IMR-90 (cell line): ENCODE data around the gene FBXL7. TPM values are rescaled to one million over a fixed set of nuclear protein-coding genes. Genes with fewer than 3 reads are reported as not detected.
A peak's percentile ranks its signal among the peaks of the same experiment; 100 is the strongest.

ENCODE experiments used
- ATAC-seq: fragments of 200-7000 bp; cut with Tn5 transposase; 2 replicates; pipeline ENCODE4 v1.9.1; 2020; ENCODE audit warnings: low read depth, mild to moderate bottlenecking, moderate library complexity
- BruUV-seq: library from RNA; stranded (reverse); fragments of 400-500 nt; replicated peaks from 2 replicates; lab custom pipeline; 2021; lab: Mats Ljungman, UMichigan
- CTCF ChIA-PET: fragments of 300-600 bp; formaldehyde crosslinking; extraction: SDS; loops from one replicate; lab custom pipeline; 2021; ENCODE audit warnings: antibody characterized with exemption; lab: Yijun Ruan, JAX
- POLR2A ChIA-PET: fragments of 300-600 bp; sonication (Branson Sonifier 250); formaldehyde crosslinking; loops from one replicate; lab custom pipeline; 2022; ENCODE audit warnings: antibody characterized with exemption; ENCODE audit not compliant: unreplicated experiment; lab: Charles Lee
- DNase-seq: peaks from one replicate; pipeline ENCODE4 v3.0.0; 2013
- H2AFZ ChIP-seq: replicated peaks from 2 replicates; pipeline ENCODE3; 2013; ENCODE audit warnings: low read length, mild to moderate bottlenecking; ENCODE audit not compliant: poor library complexity
- H2AK5ac ChIP-seq: 2 replicates; pipeline ENCODE4 v1.6.1; 2013; ENCODE audit warnings: low read depth, low read length, inconsistent platforms
- H2AK9ac ChIP-seq: replicated peaks from 2 replicates; pipeline ENCODE3; 2013; ENCODE audit warnings: mild to moderate bottlenecking, low read depth, low read length, moderate library complexity; ENCODE audit not compliant: poor library complexity
- H2BK120ac ChIP-seq: 2 replicates; pipeline ENCODE4 v1.6.1; 2013; ENCODE audit warnings: low read depth, low read length, inconsistent platforms
- H2BK15ac ChIP-seq: 3 replicates; pipeline ENCODE4 v1.6.1; 2013; ENCODE audit warnings: low read depth, low read length, inconsistent platforms
- H2BK20ac ChIP-seq: 2 replicates; pipeline ENCODE4 v1.6.1; 2013; ENCODE audit warnings: low read depth, mild to moderate bottlenecking, inconsistent platforms, low read length, moderate library complexity
- H2BK5ac ChIP-seq: 2 replicates; pipeline ENCODE4 v1.6.1; 2013; ENCODE audit warnings: mild to moderate bottlenecking, low read depth, low read length, inconsistent platforms; ENCODE audit not compliant: poor library complexity, severe bottlenecking
- H3K14ac ChIP-seq: replicated peaks from 2 replicates; pipeline ENCODE4 v1.6.1; 2013; ENCODE audit warnings: low read depth, low read length, inconsistent platforms
- H3K18ac ChIP-seq: 2 replicates; pipeline ENCODE4 v1.6.1; 2013; ENCODE audit warnings: low read depth, low read length, control low read depth
- H3K23ac ChIP-seq: 2 replicates; pipeline ENCODE4 v1.6.1; 2013; ENCODE audit warnings: low read depth, low read length, inconsistent platforms
- H3K27ac ChIP-seq: 2 replicates; pipeline ENCODE4 v1.5.1; 2013; ENCODE audit warnings: mild to moderate bottlenecking, control low read depth, low read length; ENCODE audit not compliant: insufficient read depth
- H3K27me3 ChIP-seq: 2 replicates; pipeline ENCODE4 v1.6.1; 2013; ENCODE audit warnings: low read length; ENCODE audit not compliant: control insufficient read depth, insufficient read depth
- H3K36me3 ChIP-seq: 2 replicates; pipeline ENCODE4 v1.6.1; 2013; ENCODE audit warnings: low read length, mixed read lengths; ENCODE audit not compliant: control insufficient read depth, insufficient read depth
- H3K4ac ChIP-seq: 2 replicates; pipeline ENCODE4 v1.6.1; 2013; ENCODE audit warnings: low read depth, low read length, inconsistent platforms
- H3K4me1 ChIP-seq: 2 replicates; pipeline ENCODE4 v1.6.1; 2013; ENCODE audit warnings: low read length, mixed read lengths; ENCODE audit not compliant: control insufficient read depth, insufficient read depth
- H3K4me2 ChIP-seq: 2 replicates; pipeline ENCODE4 v1.6.1; 2013; ENCODE audit warnings: low read depth, mild to moderate bottlenecking, control low read depth, low read length, moderate library complexity
- H3K4me3 ChIP-seq: 2 replicates; pipeline ENCODE4 v1.5.1; 2013; ENCODE audit warnings: low read depth, mild to moderate bottlenecking, control low read depth, low read length, moderate library complexity; ENCODE audit not compliant: insufficient read depth
- H3K56ac ChIP-seq: 2 replicates; pipeline ENCODE4 v1.6.1; 2013; ENCODE audit warnings: low read length, inconsistent platforms; ENCODE audit not compliant: insufficient read depth; ENCODE audit errors: extremely low read depth
- H3K79me1 ChIP-seq, 2 experiments: 2 replicates each; pipeline ENCODE4 v1.6.1; 2013; ENCODE audit warnings: low read length in 2 of 2, inconsistent platforms in 1 of 2, low read depth in 1 of 2
- H3K9ac ChIP-seq: 2 replicates; pipeline ENCODE4 v1.6.1; 2013; ENCODE audit warnings: low read depth, low read length, control low read depth
- H3K9me1 ChIP-seq: 2 replicates; pipeline ENCODE4 v1.6.1; 2013; ENCODE audit warnings: low read length, inconsistent platforms; ENCODE audit not compliant: insufficient read depth
- H3K9me3 ChIP-seq: 2 replicates; pipeline ENCODE4 v1.6.1; 2013; ENCODE audit warnings: low read length; ENCODE audit not compliant: control insufficient read depth, insufficient read depth
- H4K20me1 ChIP-seq: 2 replicates; pipeline ENCODE4 v1.6.1; 2013; ENCODE audit warnings: low read length, inconsistent platforms; ENCODE audit not compliant: insufficient read depth
- H4K5ac ChIP-seq: 2 replicates; pipeline ENCODE4 v1.6.1; 2013; ENCODE audit warnings: mild to moderate bottlenecking, low read depth, low read length, control low read depth
- H4K8ac ChIP-seq, 2 experiments: 2 replicates each; pipeline ENCODE4 v1.6.1; 2013; ENCODE audit warnings: low read depth in 2 of 2, low read length in 2 of 2, control low read depth in 1 of 2, inconsistent platforms in 1 of 2
- H4K91ac ChIP-seq: 2 replicates; pipeline ENCODE4 v1.6.1; 2013; ENCODE audit warnings: low read depth, low read length, inconsistent platforms; ENCODE audit not compliant: insufficient read depth
- BHLHE40 ChIP-seq: fragments of 150-350 bp; IDR thresholded peaks from 2 replicates; pipeline ENCODE4 v1.6.1; 2016; ENCODE audit warnings: mild to moderate bottlenecking, low read depth, low read length
- FOS ChIP-seq: fragments of 150-350 bp; IDR thresholded peaks from 2 replicates; pipeline ENCODE4 v1.6.1; 2016; ENCODE audit warnings: low read depth, low read length
- MAFK ChIP-seq: IDR thresholded peaks from 2 replicates; pipeline ENCODE4 v1.6.1; 2012; ENCODE audit warnings: low read depth, low read length, improper control_type of control experiment
- MAZ ChIP-seq: IDR thresholded peaks from 2 replicates; pipeline ENCODE4 v1.6.1; 2012; ENCODE audit warnings: low read depth, mild to moderate bottlenecking, low read length, improper control_type of control experiment, moderate library complexity, borderline replicate concordance
- MXI1 ChIP-seq: IDR thresholded peaks from 2 replicates; pipeline ENCODE4 v1.6.1; 2012; ENCODE audit warnings: low read depth, mild to moderate bottlenecking, low read length, moderate library complexity, borderline replicate concordance
- RAD21 ChIP-seq: IDR thresholded peaks from 2 replicates; pipeline ENCODE4 v1.6.1; 2012; ENCODE audit warnings: low read length, improper control_type of control experiment
- WGBS, 2 experiments: methylation state at CpG; one replicate each; pipeline versions ENCODE4 v1.1.5 to v1.1.7; 2013; ENCODE audit warnings: missing lambda C conversion rate in 2 of 2; ENCODE audit not compliant: insufficient read length in 1 of 2; ENCODE audit errors: extremely low coverage in 2 of 2; 5-methylcytosine and 5-hydroxymethylcytosine counted together
- dilution Hi-C: fragments of 300-500 bp; cut with HindIII; formaldehyde crosslinking; loops from one replicate; pipeline ENCODE4 v1.14.3; 2018; ENCODE audit warnings: low sequenced_read_pairs; ENCODE audit not compliant: unreplicated experiment
- in situ Hi-C: fragments of 300-500 bp; cut with MboI; formaldehyde crosslinking; loops from 3 replicates; pipeline ENCODE4 v1.14.3; 2019; ENCODE audit warnings: low sequenced_read_pairs, inconsistent platforms, mixed read lengths
- intact Hi-C: fragments of 100-400 bp; cut with micrococcal nuclease; formaldehyde crosslinking; loops from 2 replicates; pipeline ENCODE4 v1.10.0; 2022
- polyA plus RNA-seq, 3 experiments: library from polyadenylated mRNA; depleted of rRNA; stranded (reverse); fragments of >200 nt; gene quantifications; 2 replicates each; pipeline ENCODE4 v1.2.3, GENCODE V29; 2012; ENCODE audit warnings: low replicate concordance in 1 of 3
- total RNA-seq: library from RNA; depleted of rRNA; stranded (reverse); fragments of >200 nt; gene quantifications from 2 replicates; pipeline ENCODE4 v1.2.3, GENCODE V29; 2012
- TF ChIP-seq, protein P1 (sequence below): fragments of 150-350 bp; IDR thresholded peaks from 2 replicates; pipeline ENCODE4 v1.6.1; 2017; ENCODE audit warnings: mild to moderate bottlenecking, antibody characterized with exemption, low read length, low read depth
- TF ChIP-seq, protein P2 (sequence below): conservative IDR thresholded peaks from 2 replicates; pipeline ENCODE4 v1.5.1; 2012; ENCODE audit warnings: mild to moderate bottlenecking, low read depth, low read length, improper control_type of control experiment

FBXL7 gene
- total and polyA plus RNA-seq, 2 of the 4 experiments (the other 2 are of a cell fraction) = 4.1 to 10.2 TPM

- no peak overlapping the region for H4K5ac ChIP-seq
- H3K27me3 ChIP-seq = no peaks in the 10 kb centered on the region
- H2BK5ac ChIP-seq = no peak overlapping the region
- H3K18ac ChIP-seq = no peak overlapping the region
- no peak overlapping the region for H3K9ac ChIP-seq
- BruUV-seq = no TSS peak
- H4K20me1 ChIP-seq = peaks cover 3% of the 10 kb centered on the region; the same call in 1 of the 2 replicates
- H2AFZ ChIP-seq = no peak overlapping the region
- no peak overlapping the region for H3K23ac ChIP-seq
- ATAC-seq = no peak
- H2BK15ac ChIP-seq = no peak overlapping the region
- CTCF ChIA-PET = interaction anchor here (0.9 kb wide), 1 partner anchor 8 kb away, joined by 3 read pairs; no protein-coding TSS in a partner anchor
- 0 out of 2 replicates have a peak, but pooled peaks cover 2% of the 10 kb centered on the region for H3K4me1 ChIP-seq
- no peak overlapping the region for H3K14ac ChIP-seq
- H3K9me1 ChIP-seq = peaks cover 4% of the 10 kb centered on the region; the same call in 1 of the 2 replicates
- H2BK120ac ChIP-seq = no peak overlapping the region
- POLR2A ChIA-PET = no interaction called here
- H3K27ac ChIP-seq = no peak overlapping the region
- dilution Hi-C loops (no loop called here), in situ Hi-C loops (no loop called here), intact Hi-C loops (no loop called here)
- no CpG with 5 or more reads among the region's 2 CpGs for WGBS, 2 experiments
- H3K4me3 ChIP-seq = no peak overlapping the region
- H3K36me3 ChIP-seq = peaks cover 3% of the 10 kb centered on the region; the same call in 1 of the 2 replicates
- peaks cover 4% of the 10 kb centered on the region for H3K9me3 ChIP-seq
- peaks cover 17 to 19% of the 10 kb centered on the region in 2 experiments for H3K79me1 ChIP-seq
- peak; percentile 25 for DNase-seq
- H2AK5ac ChIP-seq = no peak overlapping the region
- no peak overlapping the region for H3K56ac ChIP-seq
- H3K4ac ChIP-seq = no peak overlapping the region
- H2AK9ac ChIP-seq = no peak overlapping the region
- H4K91ac ChIP-seq = no peak overlapping the region
- TF ChIP-seq RAD21 (no peak), MAFK (no peak), MXI1 (no peak), MAZ (no peak), BHLHE40 (no peak), FOS (peak; percentile 31; the same call in 1 of the 2 replicates)
- TF ChIP-seq, protein P1, sequence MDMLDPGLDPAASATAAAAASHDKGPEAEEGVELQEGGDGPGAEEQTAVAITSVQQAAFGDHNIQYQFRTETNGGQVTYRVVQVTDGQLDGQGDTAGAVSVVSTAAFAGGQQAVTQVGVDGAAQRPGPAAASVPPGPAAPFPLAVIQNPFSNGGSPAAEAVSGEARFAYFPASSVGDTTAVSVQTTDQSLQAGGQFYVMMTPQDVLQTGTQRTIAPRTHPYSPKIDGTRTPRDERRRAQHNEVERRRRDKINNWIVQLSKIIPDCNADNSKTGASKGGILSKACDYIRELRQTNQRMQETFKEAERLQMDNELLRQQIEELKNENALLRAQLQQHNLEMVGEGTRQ = no peak
- TF ChIP-seq, protein P2, sequence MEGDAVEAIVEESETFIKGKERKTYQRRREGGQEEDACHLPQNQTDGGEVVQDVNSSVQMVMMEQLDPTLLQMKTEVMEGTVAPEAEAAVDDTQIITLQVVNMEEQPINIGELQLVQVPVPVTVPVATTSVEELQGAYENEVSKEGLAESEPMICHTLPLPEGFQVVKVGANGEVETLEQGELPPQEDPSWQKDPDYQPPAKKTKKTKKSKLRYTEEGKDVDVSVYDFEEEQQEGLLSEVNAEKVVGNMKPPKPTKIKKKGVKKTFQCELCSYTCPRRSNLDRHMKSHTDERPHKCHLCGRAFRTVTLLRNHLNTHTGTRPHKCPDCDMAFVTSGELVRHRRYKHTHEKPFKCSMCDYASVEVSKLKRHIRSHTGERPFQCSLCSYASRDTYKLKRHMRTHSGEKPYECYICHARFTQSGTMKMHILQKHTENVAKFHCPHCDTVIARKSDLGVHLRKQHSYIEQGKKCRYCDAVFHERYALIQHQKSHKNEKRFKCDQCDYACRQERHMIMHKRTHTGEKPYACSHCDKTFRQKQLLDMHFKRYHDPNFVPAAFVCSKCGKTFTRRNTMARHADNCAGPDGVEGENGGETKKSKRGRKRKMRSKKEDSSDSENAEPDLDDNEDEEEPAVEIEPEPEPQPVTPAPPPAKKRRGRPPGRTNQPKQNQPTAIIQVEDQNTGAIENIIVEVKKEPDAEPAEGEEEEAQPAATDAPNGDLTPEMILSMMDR = no peak
- H3K4me2 ChIP-seq = no peak overlapping the region
- no peak overlapping the region for H2BK20ac ChIP-seq
- H4K8ac ChIP-seq = no peak overlapping the region
These were observed 85.1 kb downstream of the FBXL7 start for GRCh38 chr5:15585128-15585527.
